ENCODE data around the gene CRYBG2. TPM values are rescaled to one million over a fixed set of nuclear protein-coding genes. Genes with fewer than 3 reads are reported as not detected.

CRYBG2 gene
- total RNA-seq, 1 donor from 2014 or later = 18.6 TPM

DNA sequence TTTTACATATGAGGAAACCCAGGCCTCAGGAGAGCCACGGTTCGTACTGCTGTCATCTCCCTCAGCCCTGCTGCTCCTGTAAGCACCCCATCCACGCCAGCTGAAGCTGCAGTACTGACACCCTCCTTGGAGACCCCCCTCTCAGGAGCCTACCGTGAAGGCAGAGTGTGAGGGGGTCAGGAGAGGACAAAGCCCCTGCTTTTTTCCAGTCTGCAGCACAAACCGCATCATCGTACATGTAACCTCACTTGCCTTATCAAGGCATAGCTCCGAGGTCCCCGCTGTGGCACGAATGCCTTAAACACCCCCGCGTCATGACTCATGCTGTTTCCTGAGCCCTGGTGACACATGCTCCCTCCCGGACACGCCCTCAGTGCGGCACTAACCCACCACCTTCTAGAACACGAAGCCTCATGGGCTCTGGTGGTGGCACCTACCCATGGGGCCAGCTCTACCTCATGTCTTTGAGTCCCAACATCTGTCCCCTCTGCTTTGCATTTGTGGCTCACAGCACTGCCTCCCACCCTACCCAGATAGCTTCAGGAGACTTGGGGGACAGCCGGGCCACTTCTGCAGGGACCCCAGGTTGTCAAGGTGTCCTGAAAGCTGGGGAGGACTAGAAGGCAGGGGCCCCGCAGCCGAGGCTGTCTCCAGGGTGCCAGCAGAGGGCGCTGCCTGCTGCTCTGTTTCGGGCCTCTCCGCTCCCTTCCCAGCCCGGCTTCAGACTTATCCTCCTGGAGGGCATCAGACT lies 69.2 kb downstream of the CRYBG2 start:
- Histone ChIP-seq H3K4me3 (ENCODE audit: low read depth, low read length) (no peak overlapping the region), H3K27me3 (ENCODE audit: control insufficient read depth, insufficient read depth, low read length) (no peaks in the 10 kb centered on the region), H3K36me3 (ENCODE audit: control insufficient read depth, insufficient read depth, low read length) (no peaks in the 10 kb centered on the region)
- TF ChIP-seq, protein P1, sequence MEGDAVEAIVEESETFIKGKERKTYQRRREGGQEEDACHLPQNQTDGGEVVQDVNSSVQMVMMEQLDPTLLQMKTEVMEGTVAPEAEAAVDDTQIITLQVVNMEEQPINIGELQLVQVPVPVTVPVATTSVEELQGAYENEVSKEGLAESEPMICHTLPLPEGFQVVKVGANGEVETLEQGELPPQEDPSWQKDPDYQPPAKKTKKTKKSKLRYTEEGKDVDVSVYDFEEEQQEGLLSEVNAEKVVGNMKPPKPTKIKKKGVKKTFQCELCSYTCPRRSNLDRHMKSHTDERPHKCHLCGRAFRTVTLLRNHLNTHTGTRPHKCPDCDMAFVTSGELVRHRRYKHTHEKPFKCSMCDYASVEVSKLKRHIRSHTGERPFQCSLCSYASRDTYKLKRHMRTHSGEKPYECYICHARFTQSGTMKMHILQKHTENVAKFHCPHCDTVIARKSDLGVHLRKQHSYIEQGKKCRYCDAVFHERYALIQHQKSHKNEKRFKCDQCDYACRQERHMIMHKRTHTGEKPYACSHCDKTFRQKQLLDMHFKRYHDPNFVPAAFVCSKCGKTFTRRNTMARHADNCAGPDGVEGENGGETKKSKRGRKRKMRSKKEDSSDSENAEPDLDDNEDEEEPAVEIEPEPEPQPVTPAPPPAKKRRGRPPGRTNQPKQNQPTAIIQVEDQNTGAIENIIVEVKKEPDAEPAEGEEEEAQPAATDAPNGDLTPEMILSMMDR (IDR thresholded peaks at IDR 0.05; ENCODE audit: insufficient read depth, low read length, poor library complexity, severe bottlenecking) = peak; percentile 71
- peak; percentile 86 for DNase-seq (ENCODE audit: low read depth)

DNA sequence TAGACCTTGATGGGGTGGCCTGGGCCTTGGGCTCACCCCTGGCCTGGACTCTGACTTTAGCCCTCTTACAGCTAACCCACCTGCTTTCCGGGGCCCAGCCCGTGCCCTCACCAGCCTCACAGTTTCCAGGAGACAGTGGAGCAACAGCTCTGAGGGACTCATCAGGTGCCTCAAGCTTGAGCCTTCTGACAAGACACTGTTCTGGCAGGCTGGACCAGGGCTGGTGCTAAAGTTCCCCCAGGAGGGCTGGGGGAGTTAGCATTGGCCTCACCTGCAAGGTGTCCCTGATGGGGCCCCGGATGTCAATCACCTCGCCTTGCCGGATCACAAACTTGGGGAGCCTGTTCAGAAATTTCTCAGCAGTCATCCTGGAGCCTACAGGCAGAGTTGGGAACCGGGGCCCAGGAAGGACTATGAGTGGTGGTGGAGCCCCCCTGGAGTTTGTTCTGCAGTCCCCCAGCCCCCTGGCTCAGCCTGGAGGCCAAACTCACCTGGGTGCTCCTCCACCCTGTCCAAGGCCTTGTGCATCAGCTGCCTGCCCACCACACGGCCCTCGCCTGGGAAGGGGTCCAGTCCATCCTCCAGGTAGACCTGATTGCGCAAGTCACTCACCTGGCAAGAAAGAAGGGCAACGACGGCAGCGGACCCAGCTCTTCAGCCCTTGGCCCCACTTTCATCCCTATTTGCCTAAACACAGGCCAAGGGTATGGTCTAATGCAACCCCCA lies 69.9 kb downstream of the CRYBG2 start:
- DNase-seq (ENCODE audit: low read depth) = no peak
- TF ChIP-seq, protein P1 (IDR thresholded peaks at IDR 0.05; ENCODE audit: insufficient read depth, low read length, poor library complexity, severe bottlenecking) = no peak
- Histone ChIP-seq H3K27me3 (ENCODE audit: control insufficient read depth, insufficient read depth, low read length) (no peaks in the 10 kb centered on the region), H3K36me3 (ENCODE audit: control insufficient read depth, insufficient read depth, low read length) (no peaks in the 10 kb centered on the region), H3K4me3 (ENCODE audit: low read depth, low read length) (no peak overlapping the region)

DNA sequence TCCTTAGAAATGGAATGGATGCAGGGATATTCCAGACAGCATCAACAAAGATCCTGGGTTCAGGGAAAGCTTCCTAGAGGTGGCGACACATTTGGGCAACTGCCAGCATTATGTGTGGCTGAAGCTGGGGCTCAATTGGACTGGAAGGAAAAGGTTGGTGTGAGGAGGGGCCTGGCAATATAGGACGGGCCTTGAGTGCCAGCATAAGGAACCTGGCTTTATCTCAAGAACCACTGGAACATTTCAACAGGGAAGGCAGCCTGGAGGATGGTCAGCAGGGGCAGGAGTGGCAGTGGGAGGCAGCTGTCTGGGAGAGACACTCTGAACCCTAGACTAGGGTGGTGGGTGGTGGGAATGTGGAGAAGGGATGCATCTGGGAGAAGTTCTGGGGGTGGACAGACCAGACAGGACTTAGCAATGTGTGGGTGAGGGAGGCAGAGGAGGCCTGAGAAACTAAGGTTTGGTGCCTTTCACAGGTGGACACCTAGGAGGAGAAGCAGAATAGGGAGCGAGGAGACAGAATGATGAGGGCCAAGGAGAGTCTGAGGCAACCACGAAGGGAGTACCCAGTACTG lies 70.6 kb downstream of the CRYBG2 start:
- TF ChIP-seq, protein P1 (IDR thresholded peaks at IDR 0.05; ENCODE audit: insufficient read depth, low read length, poor library complexity, severe bottlenecking) = no peak
- H3K27me3 ChIP-seq (ENCODE audit: control insufficient read depth, insufficient read depth, low read length) = no peaks in the 10 kb centered on the region
- H3K36me3 ChIP-seq (ENCODE audit: control insufficient read depth, insufficient read depth, low read length) = no peaks in the 10 kb centered on the region
- no peak for DNase-seq (ENCODE audit: low read depth)
- H3K4me3 ChIP-seq (ENCODE audit: low read depth, low read length) = no peak overlapping the region

DNA sequence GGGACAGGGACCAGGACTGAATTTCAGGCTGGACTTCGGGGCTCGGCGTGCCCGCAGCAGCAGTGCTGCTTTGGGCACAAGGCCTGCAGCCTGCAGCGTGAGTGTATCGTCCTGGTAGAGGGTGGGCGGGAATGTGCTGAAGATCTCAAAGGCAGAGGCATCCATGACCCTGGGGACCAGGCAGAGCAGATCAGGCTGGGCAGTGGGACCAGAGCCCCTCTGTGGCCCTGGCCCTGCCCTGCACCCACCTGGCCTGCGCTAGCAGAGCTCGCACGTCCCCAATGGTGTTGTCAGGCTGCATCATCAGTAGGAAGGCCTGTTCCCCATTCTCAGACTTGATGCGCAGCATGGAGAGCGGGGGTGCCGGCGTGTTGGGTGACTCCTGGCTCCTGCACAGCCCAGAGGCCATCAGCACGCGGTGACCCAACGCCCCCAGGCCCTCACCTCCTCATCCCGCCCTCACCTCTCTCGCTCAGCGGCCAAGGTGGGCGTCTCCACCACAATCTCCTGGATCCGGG lies 71.5 kb downstream of the CRYBG2 start:
- no peak for DNase-seq (ENCODE audit: low read depth)
- TF ChIP-seq, protein P1 (IDR thresholded peaks at IDR 0.05; ENCODE audit: insufficient read depth, low read length, poor library complexity, severe bottlenecking) = no peak
- H3K36me3 ChIP-seq (ENCODE audit: control insufficient read depth, insufficient read depth, low read length) = no peaks in the 10 kb centered on the region
- no peak overlapping the region for H3K4me3 ChIP-seq (ENCODE audit: low read depth, low read length)
- H3K27me3 ChIP-seq (ENCODE audit: control insufficient read depth, insufficient read depth, low read length) = no peaks in the 10 kb centered on the region

DNA sequence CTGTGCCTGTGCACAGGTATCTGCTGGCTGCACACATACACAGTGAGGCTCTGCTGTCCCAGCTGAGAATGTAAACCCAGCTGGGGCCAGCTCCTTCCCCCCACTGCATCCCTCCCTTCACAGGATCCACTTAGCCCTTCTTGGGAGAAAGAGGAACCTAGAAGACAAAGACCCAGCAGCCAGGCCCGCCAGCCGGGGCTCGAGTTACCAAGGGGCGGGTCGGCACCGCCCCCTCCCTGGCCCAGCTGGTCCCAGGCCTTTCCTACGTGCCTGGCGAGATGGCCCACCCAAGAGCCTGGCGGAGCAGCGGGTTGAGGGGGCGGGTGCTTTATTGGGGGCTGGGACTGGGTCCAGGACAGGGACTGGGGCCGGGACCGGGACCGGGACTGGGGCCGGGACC lies 72.0 kb downstream of the CRYBG2 start:
- H3K36me3 ChIP-seq (ENCODE audit: control insufficient read depth, insufficient read depth, low read length) = no peaks in the 10 kb centered on the region
- TF ChIP-seq, protein P1 (IDR thresholded peaks at IDR 0.05; ENCODE audit: insufficient read depth, low read length, poor library complexity, severe bottlenecking) = no peak
- H3K27me3 ChIP-seq (ENCODE audit: control insufficient read depth, insufficient read depth, low read length) = no peaks in the 10 kb centered on the region
- DNase-seq (ENCODE audit: low read depth) = no peak
- H3K4me3 ChIP-seq (ENCODE audit: low read depth, low read length) = no peak overlapping the region

All from kidney epithelial cell (primary cell).